GM18907 (cell line): Measurements from ENCODE around the gene MREG.
"Not testable (repeated sequence)": the region's sequence is repeated elsewhere in the genome, so short reads cannot be mapped to it uniquely, and the experiment has no call there.

Source experiments
- ATAC-seq: cut with Tn5 transposase; IDR thresholded peaks from one replicate; pipeline ENCODE4 v1.9.1; 2021; ENCODE audit warnings: mild to moderate bottlenecking, moderate library complexity; ENCODE audit not compliant: unreplicated experiment

MREG gene

DNA sequence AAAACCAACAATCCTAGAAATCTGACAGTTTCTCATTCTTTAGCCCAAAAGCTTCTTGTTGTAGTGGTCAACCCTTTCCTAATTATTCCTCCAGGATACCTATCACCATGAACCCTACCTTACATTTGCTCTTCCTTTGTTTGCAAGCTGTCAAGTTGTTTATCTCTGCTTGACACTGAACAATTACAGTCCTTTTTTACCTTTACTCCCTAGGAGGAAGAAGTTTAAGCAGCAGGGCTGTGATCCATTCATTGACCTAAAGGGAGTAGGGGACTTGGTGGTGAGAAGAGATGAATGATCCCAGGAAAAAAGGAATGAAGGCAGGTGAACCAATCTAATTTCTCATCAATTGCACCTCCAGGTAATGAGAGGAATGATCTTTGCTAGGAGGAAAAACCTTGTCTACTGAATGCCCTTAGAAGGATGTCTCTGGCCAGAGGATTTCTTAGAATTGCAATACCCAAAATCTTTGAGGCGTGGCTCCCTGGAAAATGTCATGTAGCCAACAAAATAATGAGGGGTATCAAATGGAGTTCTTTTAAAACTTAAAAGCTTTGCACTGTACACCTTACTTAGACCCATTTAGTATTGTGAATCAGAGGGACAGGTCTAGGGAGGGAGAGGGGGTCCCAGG is 47.7 kb downstream of the MREG start:
- no peak for ATAC-seq

- no peak for ATAC-seq
Observed at GRCh38 chr2:215961981-215962380, 51.4 kb downstream of the MREG start.

DNA sequence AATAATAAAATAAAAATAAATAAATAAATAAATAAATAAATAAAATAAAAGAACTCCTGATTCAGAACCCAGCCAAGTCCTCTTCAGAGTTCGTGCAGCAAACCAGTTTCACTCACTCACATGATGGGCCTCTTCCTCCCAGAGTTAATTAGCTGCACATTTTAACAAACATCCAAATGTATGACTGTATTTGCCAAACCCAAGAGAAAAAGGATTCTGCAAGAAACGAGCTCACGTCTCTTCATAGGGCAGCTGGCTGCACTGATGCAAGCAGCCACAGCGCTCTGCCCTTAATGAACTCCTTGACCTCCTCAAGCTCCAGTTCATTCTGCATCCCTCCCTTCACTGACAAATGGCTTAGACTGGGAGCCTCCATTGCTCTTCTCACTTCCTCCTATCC is 55.1 kb downstream of the MREG start:
- ATAC-seq, result no peak

GRCh38 chr2:215957354-215958122 is 55.8 kb downstream of the MREG start:
- ATAC-seq, result not testable (repeated sequence)

- ATAC-seq, result no peak
Observed at GRCh38 chr2:215952860-215953637, 60.3 kb downstream of the MREG start.

DNA sequence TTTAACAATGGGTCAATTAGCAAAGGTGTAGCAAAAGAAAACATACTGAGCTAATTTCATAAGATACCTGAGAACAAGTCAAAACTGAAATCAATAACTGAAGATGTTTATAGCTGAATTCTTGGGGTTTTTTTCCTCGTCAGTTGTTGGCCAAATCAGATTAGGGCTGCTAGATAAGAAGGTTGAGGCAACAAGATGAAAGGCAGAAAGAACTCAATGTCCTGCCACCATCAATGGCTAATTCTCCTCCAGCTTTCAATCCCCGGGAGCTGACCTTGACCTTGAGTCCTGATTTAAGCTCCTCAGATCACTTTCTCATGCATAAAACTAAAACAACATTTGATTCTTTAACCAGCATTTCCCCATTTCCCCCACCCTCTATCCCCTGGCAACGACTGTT is 61.8 kb downstream of the MREG start:
- ATAC-seq, result no peak

DNA sequence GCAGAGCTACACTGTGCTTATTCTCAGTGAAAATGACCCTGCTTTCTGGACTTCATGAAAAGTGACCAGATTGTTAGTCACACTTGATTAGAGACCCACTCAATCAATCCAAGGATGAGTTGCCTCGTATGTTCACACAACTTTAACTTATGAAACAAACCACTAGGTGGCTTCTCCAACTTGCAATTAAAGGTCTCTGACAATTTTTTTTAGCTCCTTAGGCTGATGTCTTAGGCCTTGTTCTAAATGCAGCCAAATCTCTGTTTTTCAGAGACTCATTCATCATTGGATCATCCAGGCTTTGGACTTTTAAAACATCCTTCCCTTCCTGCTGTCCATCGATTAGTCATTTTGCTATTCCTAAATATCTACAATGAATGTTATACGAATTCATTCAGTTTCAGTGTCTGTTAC is 63.4 kb downstream of the MREG start:
- peak; percentile 81 for ATAC-seq

GRCh38 chr2:215948051-215948450 is 65.3 kb downstream of the MREG start:
- ATAC-seq, result no peak

DNA sequence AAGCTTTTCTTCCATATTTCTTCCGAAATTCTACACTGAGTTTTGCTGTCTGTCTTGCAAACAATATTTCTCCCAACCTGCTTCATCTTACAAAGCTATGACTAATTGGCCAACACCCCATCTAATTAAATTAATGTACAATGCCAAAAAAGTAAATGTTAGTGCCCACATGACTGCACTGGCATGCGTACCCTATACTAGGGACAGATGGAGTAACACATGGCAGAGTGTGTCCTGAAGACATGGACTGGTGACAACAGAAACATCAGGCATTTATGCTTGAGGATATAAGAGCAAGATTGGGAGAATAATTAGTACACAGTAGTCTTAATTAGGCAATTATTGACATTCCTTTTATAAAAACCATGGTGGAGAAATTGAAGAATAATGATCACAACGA is 66.8 kb downstream of the MREG start:
- ATAC-seq, result no peak

- no peak for ATAC-seq
Observed at GRCh38 chr2:215942194-215942593, 71.2 kb downstream of the MREG start.

DNA sequence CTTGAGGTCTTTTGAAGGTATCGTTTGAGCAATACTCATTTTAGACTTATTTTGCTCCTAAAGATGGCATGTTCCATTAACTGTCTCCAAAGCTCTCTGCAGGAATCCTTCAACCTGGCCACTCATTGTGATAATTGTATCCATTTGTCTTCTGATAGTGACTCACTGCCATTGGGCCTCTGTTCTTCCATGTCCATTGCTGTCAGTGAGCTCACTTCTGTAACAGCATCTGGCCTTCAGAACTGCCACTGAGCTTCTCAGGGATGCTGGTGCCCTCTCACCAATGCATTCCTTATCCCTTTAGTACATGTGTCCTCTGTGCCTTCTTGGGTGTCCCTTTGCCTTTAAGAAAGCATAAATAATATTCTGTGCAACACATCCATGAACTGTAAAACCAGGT is 71.6 kb downstream of the MREG start:
- no peak for ATAC-seq

DNA sequence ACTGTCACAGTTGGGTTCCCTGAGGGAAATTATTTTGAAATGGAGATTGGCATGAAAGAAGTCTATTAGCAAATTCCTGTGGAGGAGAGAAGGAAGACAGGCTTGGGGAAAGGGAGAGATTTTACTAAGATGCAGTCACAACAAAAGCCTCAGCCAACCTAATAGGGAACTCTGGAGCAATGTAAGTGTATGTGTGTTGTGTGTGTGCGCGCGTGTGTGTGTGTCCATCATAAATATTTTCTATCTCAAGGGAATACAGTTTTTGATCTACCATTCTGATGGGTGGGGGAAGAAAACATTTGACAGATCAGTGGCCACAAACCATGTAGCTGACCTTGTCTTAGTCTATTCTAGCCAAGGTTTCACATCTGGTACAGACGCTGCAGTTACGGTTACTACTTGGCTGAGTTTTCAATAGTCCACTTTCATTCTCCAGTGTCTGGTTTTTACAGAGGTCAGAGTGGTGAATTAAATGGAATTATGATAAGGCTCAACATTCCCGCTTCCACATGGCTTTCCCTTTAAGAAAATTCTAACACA is 72.6 kb downstream of the MREG start:
- ATAC-seq, result no peak

GRCh38 chr2:215937190-215937589 is 76.2 kb downstream of the MREG start:
- ATAC-seq, result no peak

- ATAC-seq, result no peak
Observed at GRCh38 chr2:215933151-215933550, 80.2 kb downstream of the MREG start.

- peak; percentile 86 for ATAC-seq
Observed at GRCh38 chr2:215931256-215931903, 82.0 kb downstream of the MREG start.

DNA sequence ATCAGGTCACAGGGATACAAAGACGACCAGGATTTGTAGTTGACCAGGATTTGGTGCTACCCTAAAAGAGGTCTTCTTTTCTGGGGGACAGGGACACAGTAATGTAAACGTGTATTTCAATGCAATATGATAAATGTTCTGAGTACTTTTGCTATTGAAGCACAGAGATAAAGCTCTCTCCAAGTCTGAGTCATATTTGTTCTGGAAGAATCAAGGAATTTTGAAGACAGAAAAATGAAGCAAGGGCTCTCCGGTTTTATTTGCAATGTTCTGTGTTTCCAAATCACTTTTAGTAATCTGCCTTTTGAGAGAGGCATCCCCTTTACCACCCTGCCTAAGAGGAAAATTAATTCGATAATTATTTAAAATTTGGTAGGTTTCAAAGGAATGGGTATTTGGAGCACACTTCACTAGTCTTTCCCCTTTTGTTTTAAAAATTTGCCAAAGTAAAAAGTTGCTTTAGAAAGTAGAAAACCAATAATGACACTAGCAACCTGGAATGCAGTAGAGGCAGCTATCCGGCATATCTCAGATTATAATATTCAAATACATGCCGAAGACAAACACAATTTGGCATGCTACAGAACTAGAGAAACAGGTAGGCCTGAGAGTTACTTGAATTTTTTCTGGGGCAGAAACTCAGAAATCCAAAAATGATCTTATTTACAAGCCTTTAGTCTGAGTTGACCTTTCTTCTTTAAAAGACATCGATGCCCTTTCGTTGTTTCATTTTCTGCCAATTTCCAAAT is 82.7 kb downstream of the MREG start:
- ATAC-seq, result no peak

GRCh38 chr2:215929602-215930335 is 83.6 kb downstream of the MREG start:
- ATAC-seq, result no peak

DNA sequence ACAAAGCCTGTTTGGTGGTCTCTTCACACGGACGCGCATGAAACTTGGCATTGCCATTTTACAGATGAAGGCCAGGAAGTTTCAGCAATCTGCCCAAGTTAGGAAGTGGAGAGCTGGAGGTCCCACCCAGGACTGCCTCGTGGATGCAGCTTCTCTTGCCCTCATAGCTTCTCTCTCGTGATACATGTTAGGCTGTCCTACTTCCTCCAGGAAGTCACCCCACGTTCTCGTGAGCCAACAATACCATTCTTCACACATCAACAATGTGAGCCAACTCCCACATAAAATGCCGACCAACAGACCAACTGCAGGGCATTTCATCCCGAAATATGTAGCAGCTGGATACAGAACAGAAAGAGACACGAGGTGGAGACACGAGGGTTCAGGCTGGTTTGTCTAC is 85.3 kb downstream of the MREG start:
- no peak for ATAC-seq

DNA sequence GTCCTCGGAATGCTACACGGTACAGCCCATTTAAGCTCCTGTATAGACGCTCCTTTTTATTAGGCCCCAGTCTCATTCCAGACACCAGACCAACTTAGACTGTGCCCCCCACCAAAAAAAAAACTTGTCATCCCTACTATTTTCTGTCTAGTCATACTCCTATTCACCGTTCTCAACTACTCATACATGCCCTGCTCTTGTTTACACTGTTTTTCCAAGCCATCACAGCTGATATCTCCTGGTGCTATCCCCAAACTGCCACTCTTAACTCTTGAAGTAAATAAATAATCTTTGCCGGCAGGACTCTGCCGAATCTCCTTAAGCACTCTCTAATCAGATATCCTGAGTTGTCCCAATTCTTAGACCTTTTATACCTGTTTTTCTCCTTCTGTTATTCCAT is 86.4 kb downstream of the MREG start:
- ATAC-seq, result not testable (repeated sequence)

DNA sequence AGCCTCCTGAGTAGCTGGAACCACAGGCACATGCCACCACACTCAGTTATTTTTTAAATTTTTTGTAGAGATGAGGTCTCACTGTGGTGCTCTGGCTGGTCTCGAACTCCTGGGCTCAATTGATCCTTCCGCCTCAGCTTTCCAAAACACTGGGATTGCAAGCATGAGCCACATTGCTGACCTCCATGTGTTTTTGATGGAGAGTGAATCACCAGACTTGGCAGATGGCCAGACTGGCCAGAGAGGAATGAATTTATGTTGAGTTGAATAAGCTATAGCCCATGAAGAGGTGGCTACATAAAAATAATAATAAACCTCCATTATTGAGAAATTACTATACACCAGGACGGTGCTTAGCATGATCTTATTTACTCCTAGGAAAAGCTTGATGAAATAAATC is 91.5 kb downstream of the MREG start:
- no peak for ATAC-seq
